SW480 (cell line): ENCODE results near the gene S100PBP.

ENCODE experiments used
- DNase-seq: peaks from one replicate; pipeline ENCODE4 v3.0.0-alpha.2; 2016; ENCODE audit warnings: low spot score

Gene S100PBP

GRCh38 chr1:32870615-32871363 is 53.3 kb downstream of the S100PBP start, which contains the start of gene FNDC5:
Gene FNDC5 (minus strand): TSS chr1:32870912.
- no peak for DNase-seq

- DNase-seq: no peak
These were observed 54.1 kb downstream of the S100PBP start for GRCh38 chr1:32871364-32872191.

- no peak for DNase-seq
These were observed 54.7 kb downstream of the S100PBP start for GRCh38 chr1:32872192-32872460.

GRCh38 chr1:32873484-32873883 is 56.0 kb downstream of the S100PBP start:
- DNase-seq: no peak

GRCh38 chr1:32874860-32875752 is 57.7 kb downstream of the S100PBP start:
- no peak for DNase-seq

GRCh38 chr1:32876341-32877210 is 59.1 kb downstream of the S100PBP start:
- no peak for DNase-seq

- DNase-seq: no peak
These were observed 60.0 kb downstream of the S100PBP start for GRCh38 chr1:32877211-32878110.

GRCh38 chr1:32878183-32878582 is 60.7 kb downstream of the S100PBP start:
- DNase-seq: peak; percentile 27

GRCh38 chr1:32878637-32879041 is 61.2 kb downstream of the S100PBP start:
- DNase-seq: no peak

- no peak for DNase-seq
These were observed 63.8 kb downstream of the S100PBP start for GRCh38 chr1:32881291-32881690.

- DNase-seq: no peak
These were observed 64.7 kb downstream of the S100PBP start for GRCh38 chr1:32881871-32882850.

GRCh38 chr1:32883338-32884031 is 66.0 kb downstream of the S100PBP start:
- DNase-seq: no peak

- no peak for DNase-seq
These were observed 66.5 kb downstream of the S100PBP start for GRCh38 chr1:32884032-32884372.

GRCh38 chr1:32884726-32885125 is 67.3 kb downstream of the S100PBP start:
- no peak for DNase-seq

- no peak for DNase-seq
These were observed 68.2 kb downstream of the S100PBP start for GRCh38 chr1:32885676-32886003.

- DNase-seq: no peak
These were observed 68.8 kb downstream of the S100PBP start, which contains the start of gene HPCA for GRCh38 chr1:32886004-32886827. Gene HPCA (plus strand): TSS chr1:32886491. CDS start chr1:32888899, 2,408 bp downstream.

GRCh38 chr1:32886828-32887414 is 69.5 kb downstream of the S100PBP start:
- no peak for DNase-seq
